GM18520 (cell line): ENCODE data around the gene CAND1.

Source experiments
- ATAC-seq: cut with Tn5 transposase; IDR thresholded peaks from one replicate; pipeline ENCODE4 v1.9.1; 2021; ENCODE audit not compliant: unreplicated experiment

CAND1 gene

DNA sequence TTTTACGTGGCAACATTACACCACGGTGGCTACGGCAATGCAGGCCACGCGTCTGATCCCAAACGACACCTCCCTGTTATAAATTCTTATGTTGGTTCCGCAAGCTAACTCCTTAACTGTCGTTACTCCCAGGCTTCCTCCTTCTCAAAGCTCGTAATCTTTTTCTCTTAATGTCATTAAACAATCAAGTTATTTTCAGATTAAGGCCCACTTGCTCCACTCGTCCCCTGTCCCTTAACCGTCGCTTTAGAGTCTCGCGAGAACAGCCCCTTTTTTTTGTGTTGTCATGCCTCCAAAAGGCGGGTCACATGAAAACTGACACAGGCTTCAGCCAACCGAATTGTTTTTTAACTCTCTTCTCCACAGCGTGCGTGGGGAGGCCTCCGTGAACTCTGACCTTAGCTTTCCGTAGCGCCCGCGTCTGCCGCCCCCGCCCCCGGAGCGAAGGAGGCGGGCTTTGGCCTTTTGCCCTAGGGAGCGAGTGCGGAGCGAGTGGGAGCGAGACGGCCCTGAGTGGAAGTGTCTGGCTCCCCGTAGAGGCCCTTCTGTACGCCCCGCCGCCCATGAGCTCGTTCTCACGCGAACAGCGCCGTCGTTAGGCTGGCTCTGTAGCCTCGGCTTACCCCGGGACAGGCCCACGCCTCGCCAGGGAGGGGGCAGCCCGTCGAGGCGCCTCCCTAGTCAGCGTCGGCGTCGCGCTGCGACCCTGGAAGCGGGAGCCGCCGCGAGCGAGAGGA, at the start of gene CAND1:
TSS of gene CAND1 (plus strand) at position 463 of the 737 bp plus-strand sequence. CDS start 360 bp downstream, outside the sequence.
- ATAC-seq, result peak; percentile 74

DNA sequence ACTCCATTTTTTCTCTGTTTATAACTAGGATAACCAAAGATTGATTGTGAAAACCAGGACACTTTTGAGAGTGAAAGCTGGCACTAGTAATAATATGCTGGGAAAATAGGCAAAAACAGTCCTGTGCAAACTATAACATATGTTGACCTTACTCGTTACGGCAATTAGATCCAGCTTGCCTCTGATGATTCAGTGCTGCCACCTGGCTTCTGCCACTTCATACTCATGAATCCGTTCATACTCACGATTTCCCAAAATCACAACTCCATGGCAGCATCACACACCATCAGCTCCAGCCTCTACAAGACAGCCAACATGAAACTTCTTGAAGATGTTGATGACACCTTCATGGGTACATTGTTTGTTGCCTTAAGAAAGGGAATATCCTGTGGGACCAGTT, 49.1 kb upstream of the CAND1 start:
- ATAC-seq, result no peak

DNA sequence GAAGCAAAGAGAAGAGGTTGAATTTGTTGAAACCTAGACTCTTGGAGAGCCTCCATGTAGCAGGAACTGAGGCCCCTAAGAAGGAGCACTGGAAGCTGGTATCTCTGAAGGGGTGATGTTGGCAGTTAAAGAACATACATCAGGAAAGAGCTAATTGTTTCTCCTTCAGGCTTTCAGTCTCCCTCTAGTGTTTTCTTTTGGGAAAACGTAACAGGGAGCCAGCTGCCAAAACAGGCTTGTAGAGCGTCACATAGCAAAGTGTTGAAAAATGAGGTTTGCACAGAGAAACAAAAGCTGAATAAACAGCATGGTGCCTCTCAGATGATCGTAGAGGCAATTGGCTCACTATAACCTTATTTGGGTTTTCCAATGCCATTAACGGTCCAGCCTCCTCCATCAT, 46.9 kb upstream of the CAND1 start:
- no peak for ATAC-seq

DNA sequence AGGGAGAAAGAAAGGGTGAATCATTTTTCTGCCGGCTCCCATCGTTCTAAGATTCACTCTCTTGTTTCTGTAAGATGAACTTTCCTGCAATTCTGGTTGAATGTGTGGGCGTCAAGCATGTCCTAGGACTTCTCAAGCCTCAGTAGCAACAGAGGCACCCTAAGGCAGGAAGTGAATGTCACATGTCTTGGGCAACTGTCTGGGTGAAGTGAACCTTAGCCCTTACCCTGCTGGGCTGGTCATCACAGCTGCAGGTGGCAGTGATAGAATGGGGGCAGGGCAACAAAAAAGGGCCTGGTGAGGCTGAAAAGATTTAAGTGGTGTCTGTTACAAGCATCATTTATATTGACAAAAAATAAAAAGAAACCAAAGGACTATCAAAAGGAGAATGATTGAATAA, 45.9 kb upstream of the CAND1 start:
- no peak for ATAC-seq

DNA sequence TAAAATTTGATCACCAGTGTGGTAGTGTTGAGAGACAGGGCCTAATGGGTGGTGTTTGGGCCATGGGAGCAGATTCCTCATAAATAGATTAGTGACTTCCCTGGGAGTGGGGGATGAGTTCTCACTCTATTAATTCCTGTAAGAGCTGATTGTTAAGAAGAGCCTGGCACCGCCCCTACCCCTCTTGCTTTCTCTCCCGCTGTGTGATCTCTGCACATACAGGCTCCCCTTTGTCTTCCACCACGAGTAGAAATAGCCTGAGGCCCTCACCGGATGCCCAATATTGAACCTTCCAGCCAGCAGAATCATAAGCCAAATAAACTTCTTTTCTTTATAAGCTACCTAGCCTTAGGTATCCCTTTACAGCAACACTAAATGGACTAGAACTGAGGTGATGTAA, 31.9 kb upstream of the CAND1 start:
- no peak for ATAC-seq

DNA sequence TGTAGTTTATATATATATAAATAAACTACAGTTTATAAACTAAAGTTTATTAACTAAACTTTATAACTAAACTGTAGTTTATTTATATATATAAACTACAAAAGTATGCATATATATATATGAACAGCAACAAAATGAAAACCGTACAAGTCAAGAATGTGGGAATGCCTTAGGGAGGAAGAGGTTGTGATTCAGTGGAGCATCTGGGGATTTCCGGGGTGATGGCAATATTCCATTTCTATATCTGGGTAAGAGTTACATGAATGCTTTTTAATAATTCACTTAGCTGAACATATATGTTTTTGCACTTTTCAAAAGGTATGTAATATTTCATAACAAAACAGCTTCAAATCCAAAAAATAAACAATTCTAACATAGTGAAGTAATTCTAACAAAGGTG, 30.1 kb upstream of the CAND1 start:
- no peak for ATAC-seq

DNA sequence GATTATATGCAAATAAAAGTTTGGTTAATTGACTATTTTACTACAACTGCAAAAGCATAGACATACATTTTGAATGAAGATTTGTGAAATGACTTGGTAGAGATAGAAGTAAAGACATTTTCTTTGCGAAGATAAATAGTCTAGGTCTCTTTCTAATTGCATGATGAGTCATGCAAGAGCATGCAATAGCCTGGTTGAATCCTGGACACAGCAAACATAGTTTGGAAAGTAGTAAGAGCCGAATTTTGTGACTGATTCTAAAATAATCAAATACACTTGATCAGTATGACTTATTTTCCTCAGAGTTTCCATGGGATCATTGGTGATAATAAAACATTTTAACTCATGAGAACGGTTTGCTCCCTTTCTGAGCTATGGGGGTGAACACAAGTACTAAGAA, 27.7 kb upstream of the CAND1 start:
- ATAC-seq, result no peak

DNA sequence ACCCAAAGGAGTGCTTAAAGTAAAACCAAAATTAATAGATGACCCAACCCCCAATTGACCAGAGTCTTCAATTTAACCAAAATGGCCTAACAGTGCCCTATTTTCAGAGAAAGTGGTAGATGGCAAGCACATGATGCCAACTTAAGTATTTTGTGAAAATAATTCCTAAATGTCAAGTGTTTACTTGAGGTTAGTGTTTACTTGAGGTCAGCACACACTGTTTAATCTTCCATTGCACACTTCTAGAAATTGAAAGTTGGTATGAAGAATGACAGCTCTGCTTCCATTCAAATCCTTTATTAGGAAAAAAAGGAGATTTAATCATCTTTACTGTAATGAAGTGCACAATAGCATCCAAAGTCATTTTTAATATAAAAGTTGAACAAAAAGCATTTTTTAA, 25.9 kb upstream of the CAND1 start:
- ATAC-seq, result no peak

DNA sequence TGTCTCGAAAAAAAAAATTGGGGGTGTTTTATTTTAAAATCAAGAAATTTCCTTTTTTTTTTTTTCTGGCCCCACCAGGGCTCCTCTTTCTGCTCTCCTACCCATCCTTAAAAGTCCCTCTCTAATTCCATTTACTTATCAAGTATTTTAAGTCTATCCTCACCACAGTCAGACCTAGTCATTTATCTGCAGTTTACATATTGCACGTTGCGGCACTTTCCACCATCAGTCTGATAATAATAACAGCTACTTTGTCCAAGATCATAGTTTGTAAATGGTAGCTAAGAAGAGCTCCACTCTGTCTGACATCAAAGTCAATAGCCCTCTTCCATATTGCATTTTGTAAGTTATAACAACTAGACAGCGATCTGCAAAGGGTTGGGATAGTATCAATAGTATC, 23.6 kb upstream of the CAND1 start:
- ATAC-seq, result no peak

DNA sequence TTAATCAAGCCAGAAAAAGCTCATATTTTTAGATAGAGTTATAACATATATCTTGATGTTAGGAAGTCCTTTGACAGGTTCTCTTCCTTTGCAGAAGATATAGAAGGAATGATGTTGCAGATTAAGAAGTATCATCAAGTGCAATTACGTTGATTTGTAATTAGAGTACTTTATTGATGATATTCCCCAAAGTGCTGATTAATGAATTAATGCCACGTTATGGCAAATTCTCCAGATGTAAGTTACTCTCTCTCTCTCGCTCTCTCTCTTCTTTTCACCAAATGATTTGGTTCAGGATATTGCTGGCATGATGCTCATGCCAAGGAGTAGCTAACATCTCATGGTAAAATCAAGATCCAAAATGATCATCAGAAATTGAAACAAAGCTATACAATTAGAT, 18.1 kb upstream of the CAND1 start:
- ATAC-seq, result no peak

DNA sequence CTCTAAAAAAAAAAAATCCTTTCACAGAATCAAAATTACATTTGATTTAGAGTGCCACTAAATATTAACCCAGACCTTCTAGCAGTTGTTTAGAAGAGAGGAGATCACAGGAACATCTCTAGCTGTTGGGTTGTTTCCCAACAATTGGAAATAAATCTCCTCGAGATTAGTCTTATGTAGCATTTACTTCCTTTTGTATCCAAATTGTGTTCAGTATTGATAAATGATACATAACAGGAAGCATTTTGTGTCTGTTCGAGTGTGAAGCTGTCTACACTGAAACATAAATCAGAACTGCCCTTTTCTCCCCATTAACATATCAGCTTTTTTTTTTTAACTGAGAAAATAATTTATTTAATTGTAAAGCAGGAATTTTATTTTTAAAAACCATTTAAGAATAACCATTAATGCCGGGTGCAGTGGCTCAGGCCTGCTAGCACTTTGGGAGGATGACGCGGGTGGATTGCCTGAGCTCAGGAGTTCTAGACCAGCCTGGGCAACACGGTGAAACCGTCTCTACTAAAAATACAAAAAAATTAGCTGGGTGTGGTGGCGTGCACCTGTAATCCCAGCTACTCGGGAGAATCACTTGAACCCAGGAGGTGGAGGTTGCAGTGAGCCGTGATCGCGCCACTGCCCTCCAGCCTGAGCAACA, 14.7 kb upstream of the CAND1 start:
- no peak for ATAC-seq

DNA sequence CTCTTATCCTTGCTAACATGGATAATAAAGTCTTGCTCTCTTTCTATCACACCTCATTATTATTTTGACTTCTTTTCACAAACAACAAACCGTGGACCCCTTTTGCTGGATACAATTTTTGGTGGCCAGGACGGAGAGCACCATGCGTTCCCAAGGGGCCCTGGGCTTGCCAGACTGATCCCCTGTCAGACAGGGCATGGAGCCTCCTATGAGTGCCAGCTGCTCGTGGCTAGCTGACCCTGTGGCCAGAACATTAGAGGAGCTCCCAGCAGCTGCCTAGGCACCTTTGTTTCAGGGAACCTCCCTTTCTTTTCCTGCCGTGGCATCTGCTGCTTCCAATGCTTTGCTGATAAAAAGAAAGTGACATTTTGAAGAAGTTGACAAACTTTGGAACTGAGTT, 12.5 kb upstream of the CAND1 start:
- no peak for ATAC-seq

DNA sequence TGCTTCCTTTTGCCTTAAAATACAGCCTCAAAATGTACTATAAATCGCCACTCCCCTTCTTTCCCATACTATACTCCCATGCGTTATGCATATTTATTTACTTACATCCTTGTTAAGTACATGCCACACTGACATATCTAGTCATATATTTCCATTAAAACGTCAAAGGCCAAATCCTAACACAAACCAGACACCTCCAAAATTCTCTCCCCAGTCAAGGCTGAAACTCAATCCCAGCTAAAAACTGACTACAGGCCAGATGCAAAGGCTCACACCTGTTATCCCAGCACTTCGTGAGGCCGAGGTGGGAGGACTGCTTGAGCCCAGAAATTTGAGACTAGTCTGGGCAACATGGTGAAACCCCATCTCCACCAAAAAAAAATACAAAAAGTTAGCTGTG, 5.7 kb upstream of the CAND1 start:
- no peak for ATAC-seq

DNA sequence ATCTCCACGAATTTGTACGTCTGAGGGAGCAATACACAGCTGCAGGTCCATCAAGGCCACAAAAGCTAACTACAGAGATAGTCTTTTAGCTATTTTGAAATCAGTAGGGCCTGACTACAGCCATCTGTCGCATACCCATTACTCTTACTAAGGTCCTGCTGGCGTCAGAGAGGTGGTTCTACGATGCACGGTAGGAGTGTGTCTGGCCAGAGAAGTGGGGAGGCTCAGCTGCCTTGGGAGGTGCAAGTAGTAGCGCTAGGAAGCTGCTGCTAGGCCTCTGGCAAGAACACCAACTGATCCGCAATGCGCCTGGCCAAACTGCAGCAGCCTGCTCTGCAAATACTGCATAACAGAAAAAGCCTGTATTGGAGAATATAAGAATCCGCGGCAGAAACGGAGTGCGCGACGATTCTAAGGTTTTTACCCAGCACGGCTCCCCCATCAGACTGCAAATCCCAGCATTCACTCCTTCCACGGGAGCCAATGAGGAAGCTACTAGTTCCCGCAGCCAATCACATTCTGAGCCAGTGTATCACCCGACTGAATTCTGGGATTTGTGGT, 743 bp upstream of the CAND1 start:
- peak; percentile 62 for ATAC-seq

DNA sequence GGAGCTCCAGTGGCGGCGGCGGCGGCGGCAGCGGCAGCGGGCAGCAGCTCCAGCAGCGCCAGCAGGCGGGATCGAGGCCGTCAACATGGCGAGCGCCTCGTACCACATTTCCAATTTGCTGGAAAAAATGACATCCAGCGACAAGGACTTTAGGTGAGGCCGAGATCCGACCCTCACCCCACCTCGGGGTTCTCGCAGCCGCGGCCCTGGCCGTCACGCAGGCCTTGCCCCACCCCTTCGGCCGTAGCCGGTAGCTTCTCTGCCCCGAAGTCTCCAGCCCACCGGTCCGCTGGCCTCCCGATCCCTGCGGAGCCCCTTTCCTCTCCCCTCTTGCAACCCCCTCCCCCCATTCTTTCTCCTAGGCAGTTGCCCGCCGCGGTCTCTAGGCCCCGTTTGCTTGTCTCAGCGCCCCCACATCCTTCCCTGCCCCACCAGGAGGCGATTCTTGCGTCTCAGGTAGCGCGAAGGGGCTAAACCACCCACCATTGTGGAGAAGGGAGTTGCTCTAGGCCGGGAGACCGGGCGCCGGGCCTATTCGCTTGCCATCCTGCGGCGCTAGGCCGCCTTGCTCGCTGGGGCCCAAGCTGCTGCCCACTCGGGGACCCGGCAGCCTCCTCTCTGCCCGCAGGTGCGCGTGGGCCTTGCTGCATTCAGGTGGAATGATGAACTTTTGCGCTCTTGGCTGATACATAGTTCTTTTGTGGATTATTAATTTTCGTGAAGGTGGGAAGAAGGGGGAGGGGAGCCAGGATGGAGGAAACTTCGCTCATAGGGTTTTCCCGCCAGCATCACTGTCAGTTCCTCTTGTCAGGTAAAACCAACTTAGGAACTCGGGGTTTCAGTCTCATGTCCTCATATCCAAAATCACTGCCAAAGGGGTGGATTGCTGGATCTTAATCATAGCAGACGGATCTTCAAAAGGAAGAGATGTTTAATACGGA, 745 bp downstream of the CAND1 start:
- ATAC-seq, result peak; percentile 1

DNA sequence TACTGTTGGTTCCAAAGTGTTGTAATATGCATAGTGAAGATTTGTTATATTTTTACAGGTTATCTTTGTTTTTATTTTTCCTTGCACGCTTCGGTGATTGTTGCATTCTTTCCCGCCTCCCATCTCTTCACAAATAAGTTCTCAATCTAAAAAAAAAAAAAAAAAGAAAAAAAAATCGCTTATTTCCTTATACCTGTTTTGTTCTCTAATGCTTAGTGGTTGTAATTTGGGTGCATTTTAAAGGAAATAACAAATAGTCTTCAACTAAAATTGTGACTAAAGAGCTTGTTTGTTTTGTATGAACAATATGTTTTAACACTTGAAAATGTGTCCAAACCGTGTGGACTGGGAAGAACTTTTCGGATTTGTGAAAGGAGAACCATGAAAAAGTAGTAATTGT, 1.5 kb downstream of the CAND1 start:
- no peak for ATAC-seq

DNA sequence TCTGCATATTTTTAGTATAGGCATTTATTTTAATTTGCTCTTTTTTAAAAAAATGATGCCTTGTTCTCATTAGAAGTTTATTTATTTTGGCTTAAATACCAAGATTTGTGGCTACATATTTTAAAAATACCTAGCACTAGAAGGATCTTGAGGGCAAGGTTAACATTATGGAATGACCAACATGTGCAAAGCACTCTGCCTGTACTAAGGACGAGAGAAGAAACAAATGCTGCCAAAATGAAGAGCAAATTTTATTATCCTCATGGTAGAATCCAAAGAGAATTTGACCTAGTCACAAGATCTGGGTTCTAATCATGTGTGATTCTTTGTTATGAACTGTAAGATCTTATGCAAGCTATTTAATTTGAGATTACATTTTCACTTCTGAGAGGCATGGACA, 2.8 kb downstream of the CAND1 start:
- no peak for ATAC-seq

DNA sequence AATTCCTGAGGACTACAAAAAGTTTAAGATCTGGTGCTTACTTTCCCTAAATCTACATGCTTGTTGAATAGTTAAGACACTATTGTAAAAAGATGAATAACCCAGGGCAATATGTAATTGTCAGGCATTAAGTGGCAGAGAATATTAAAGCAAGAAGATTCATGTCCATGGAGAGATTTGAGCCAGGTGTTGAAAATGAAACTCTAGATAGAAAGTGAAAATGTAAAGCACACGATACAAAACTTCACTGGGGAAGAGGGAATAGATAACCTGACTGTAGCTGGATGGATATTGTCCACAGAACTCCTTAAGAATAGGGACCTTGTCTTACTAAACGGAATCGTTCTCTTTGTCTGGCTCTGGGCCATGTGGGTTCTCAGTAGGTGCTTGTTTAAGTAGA, 5.0 kb downstream of the CAND1 start:
- no peak for ATAC-seq

DNA sequence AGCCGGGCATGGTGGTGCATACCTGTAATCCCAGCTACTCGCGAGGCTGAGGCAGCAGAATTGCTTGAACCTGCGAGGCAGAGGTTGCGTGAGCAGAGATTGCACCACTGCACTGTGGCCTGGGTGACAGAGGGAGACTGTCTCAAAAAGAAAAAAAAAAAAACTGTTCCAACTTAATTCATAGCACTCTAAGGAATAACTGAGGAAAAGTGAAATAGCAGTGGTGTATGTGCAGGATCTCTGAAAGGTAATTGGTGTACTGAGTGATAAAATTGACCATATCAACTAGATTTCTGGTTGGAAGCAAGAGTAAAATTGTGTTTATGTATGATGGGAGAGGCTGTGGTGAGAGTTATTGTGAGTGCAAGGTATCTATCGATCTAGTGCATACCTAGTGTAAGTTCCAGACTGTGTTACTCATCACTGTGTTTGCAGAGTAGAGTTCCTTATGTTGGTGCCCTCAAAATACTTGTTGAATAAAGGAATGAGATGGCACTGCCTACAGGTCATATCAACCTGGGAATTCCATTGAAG, 6.3 kb downstream of the CAND1 start:
- ATAC-seq, result no peak

DNA sequence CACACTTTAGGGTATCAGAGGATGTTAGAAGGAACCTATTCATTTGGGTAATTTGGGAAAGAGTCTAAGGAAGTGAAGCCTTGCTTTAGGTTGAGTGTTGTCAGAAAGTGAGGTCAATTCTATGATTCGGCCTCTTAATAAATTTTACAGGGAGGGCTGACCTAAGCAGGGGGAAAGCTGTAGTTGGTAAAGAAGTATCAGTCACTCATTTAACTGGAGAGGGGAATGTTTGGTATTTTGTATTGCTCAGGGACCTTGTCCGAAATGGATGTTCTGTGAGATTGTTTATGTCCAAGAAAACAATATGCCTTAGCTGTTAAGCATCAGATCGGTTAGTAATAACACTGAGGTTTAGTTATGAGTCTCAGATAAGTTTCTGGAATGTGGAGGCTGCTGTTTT, 7.3 kb downstream of the CAND1 start:
- no peak for ATAC-seq

DNA sequence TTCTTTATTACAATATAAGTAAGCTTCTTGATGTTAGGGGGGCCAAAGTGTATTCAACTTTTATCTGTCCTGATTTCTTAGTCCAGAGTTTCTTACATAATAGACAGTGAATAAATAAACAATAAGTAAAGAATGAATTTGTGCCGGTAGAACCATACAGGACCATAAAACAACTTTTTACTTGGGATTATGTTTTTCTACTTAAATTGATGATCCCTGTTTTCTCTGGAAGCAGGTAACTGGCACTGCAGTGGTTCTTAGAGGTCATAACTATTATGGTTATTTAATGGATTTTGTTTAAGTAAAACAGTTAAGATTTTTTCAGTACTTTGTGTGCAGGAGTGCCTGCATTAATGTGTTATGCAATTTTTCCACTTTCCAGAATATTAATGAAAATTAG, 10.5 kb downstream of the CAND1 start:
- ATAC-seq, result no peak
